Lung microvascular endothelial cell (primary cell): ENCODE results near the gene MRPS31. TPM values are rescaled to one million over a fixed set of nuclear protein-coding genes. Genes with fewer than 3 reads are reported as not detected.

ENCODE experiments used
- total RNA-seq: library from RNA; depleted of rRNA; stranded (reverse); fragments of >200 nt; gene quantifications from 2 replicates; pipeline ENCODE4 v1.2.1, GENCODE V29; 2014

The MRPS31 gene
- total RNA-seq, 1 donor from 2014 or later, result 8.1 TPM

Other genes starting within 250 kb of the MRPS31 start
- gene FOXO1, start 104.5 kb downstream of the MRPS31 start, total RNA-seq, result 16.8 and 21.6 TPM in 2 replicates
- 11.3 and 16.3 TPM in 2 replicates for gene SLC25A15, start 18.4 kb upstream of the MRPS31 start, total RNA-seq
- gene ELF1, start 248.1 kb upstream of the MRPS31 start, total RNA-seq, result 61.9 and 80.8 TPM in 2 replicates